ENCODE data around the gene DTNBP1. TPM values are rescaled to one million over a fixed set of nuclear protein-coding genes. Genes with fewer than 3 reads are reported as not detected.
"Not testable (repeated sequence)": the region's sequence is repeated elsewhere in the genome, so short reads cannot be mapped to it uniquely, and the experiment has no call there.

The DTNBP1 gene
- total RNA-seq, 2 donors from 2014 or later, result 15.8 to 22.3 TPM

DNA sequence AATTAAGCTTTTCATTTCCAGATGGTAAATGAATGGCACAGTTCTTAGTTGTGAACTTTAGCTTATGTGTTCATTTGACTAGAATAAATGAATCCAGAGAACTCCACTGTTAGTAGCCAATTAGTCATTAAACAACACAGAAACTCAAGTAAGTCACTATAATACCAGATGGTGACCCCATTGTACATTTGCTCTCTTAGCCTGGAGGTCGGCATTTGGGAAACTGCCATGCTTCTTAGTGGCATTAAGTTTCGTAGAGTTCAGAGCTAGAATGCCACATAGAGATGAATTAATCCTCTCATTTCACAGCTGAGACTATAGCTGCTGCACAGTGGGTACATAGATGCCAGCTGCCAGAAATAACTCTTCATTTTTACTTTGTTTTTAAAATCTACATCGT, 10.8 kb upstream of the DTNBP1 start:
- intact Hi-C loops (cut with DNase I), result no loop called here
- DNase-seq (ENCODE audit: low spot score), result no peak

GRCh38 chr6:15672818-15673217, 10.0 kb upstream of the DTNBP1 start:
- DNase-seq (ENCODE audit: low spot score), result no peak
- intact Hi-C loops (cut with DNase I), result no loop called here

- no peak for DNase-seq (ENCODE audit: low spot score)
- intact Hi-C loops (cut with DNase I), result no loop called here
Observed at GRCh38 chr6:15672291-15672690, 9.5 kb upstream of the DTNBP1 start.

- intact Hi-C loops (cut with DNase I), result no loop called here
- DNase-seq (ENCODE audit: low spot score), result no peak
Observed at GRCh38 chr6:15668918-15669317, 6.1 kb upstream of the DTNBP1 start.

GRCh38 chr6:15666896-15667295, 4.1 kb upstream of the DTNBP1 start:
- intact Hi-C loops (cut with DNase I); DNase-seq (ENCODE audit: low spot score): not testable (repeated sequence)

GRCh38 chr6:15665237-15665636, 2.4 kb upstream of the DTNBP1 start:
- no peak for DNase-seq (ENCODE audit: low spot score)
- intact Hi-C loops (cut with DNase I), result no loop called here

GRCh38 chr6:15663130-15663871, 473 bp upstream of the DTNBP1 start:
- no peak for DNase-seq (ENCODE audit: low spot score)
- intact Hi-C loops (cut with DNase I), result no loop called here

DNA sequence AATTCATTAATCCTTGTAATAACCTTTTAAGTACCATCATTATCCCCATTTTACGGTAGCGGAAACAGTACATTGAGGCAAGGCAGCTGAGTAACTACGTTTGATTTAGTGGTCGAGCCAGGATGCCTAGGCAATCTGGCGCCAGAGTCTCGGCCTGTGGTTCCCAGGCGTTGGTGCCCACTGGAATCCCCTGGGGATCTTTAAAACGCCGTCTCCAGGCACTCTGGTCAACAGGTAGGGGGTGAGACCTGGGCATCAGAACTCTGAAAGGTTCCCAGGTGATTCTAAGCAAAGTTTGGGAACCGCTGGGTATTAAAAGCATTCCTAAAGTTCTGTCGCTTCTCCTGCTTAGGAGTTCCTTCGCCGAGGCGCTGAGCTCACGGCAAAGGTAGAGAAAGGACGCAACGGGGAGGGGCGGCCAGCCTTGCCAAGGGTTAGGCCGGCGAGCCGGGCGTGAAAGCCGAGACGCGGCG, 939 bp downstream of the DTNBP1 start:
- intact Hi-C loops (cut with DNase I), result no loop called here
- DNase-seq (ENCODE audit: low spot score), result no peak

DNA sequence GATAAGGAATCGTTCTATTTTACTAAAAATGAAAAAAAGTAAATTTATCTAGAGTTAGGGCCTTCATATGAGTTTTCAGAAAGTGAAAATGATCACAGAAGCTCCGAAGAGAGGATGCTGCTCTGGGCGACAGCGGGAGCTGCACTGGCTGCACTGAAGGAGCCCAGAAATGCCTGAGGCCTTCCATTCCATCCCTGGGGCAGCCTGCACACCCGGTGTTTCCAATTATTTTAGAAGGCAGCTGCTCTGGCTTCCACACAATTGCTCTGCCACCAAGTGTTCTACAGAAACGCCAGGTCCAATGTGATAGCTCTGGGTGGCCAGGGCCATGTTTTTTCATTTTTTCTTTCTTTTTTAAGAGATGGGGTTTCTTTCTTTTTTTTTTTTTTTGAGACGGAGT, 3.6 kb downstream of the DTNBP1 start:
- intact Hi-C loops (cut with DNase I), result no loop called here
- no peak for DNase-seq (ENCODE audit: low spot score)

GRCh38 chr6:15658181-15658744, 4.6 kb downstream of the DTNBP1 start:
- intact Hi-C loops (cut with DNase I), result no loop called here
- DNase-seq (ENCODE audit: low spot score), result no peak

DNA sequence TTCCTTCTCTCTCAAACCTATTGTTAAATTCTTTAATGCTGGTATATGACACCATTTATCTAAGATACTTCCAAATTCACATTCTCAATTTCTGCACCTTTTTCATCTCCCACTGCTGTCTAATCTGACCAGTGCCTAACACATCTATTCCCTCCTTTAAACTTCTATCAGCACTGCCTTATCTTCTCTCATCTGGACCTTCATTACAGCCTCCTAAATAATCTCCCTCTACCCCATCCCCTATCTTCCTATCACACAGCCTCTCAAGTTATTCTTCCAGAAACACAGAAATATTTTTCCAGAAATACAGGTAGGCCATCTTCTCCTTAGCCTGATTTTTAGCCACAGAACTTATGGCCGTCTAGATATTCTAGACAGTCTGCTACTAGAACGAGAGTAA, 5.5 kb downstream of the DTNBP1 start:
- intact Hi-C loops (cut with DNase I), result no loop called here

DNA sequence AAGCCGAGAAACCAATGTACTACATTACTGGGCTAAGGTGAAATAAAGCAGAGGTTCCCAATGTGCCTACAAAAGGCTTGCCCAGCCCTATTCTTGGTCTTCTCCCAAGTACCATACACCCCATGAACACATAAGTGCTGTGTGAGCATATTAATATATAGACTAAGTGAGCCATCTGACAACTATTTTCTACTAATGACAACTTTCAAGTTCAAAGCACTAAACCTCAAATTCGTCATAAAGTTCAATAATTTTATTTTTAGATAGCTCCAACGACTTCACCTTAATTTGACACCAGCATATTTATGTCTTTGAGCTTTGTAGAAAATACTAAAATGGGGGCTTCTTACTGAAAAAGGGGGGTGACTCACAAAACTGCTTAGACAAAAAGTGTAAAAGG, 6.7 kb downstream of the DTNBP1 start:
- no peak for DNase-seq (ENCODE audit: low spot score)
- intact Hi-C loops (cut with DNase I), result no loop called here

More for the DNA sequence above, 5.5 kb downstream of the DTNBP1 start:
- DNase-seq (ENCODE audit: low spot score), result no peak

GRCh38 chr6:15654250-15654649, 8.6 kb downstream of the DTNBP1 start:
- DNase-seq (ENCODE audit: low spot score), result no peak
- intact Hi-C loops (cut with DNase I), result no loop called here

GRCh38 chr6:15653581-15653980, 9.2 kb downstream of the DTNBP1 start:
- no peak for DNase-seq (ENCODE audit: low spot score)

GRCh38 chr6:15650004-15650559, 12.7 kb downstream of the DTNBP1 start:
- intact Hi-C loops (cut with DNase I); DNase-seq (ENCODE audit: low spot score): not testable (repeated sequence)

More at GRCh38 chr6:15653581-15653980, 9.2 kb downstream of the DTNBP1 start:
- intact Hi-C loops (cut with DNase I), result no loop called here

- intact Hi-C loops (cut with DNase I), result no loop called here
- DNase-seq (ENCODE audit: low spot score), result no peak
Observed at GRCh38 chr6:15644904-15645303, 17.9 kb downstream of the DTNBP1 start.

- DNase-seq (ENCODE audit: low spot score), result no peak
- intact Hi-C loops (cut with DNase I), result no loop called here
Observed at GRCh38 chr6:15643542-15643941, 19.3 kb downstream of the DTNBP1 start.

GRCh38 chr6:15642276-15642675, 20.6 kb downstream of the DTNBP1 start:
- DNase-seq (ENCODE audit: low spot score), result no peak
- intact Hi-C loops (cut with DNase I), result no loop called here

GRCh38 chr6:15638373-15638772, 24.5 kb downstream of the DTNBP1 start:
- DNase-seq (ENCODE audit: low spot score), result no peak
- intact Hi-C loops (cut with DNase I), result no loop called here

DNA sequence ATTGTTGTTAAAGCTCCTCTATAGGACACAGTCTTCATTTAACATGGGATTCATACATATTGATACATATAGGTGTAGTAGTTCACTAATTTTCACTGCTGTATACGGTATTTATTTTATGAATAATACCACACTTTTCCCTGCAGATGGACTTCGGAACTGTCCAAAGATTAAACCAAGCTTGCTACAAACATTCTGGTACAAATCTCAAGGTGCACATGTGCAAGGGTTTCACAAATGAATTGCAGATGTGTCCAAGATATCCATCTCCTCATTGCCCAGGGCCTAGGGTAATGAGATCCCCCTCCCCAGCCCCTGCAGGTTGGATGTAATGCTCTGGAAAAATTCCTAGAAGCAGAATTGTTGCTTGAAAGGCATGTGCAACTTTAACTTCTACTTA, 31.4 kb downstream of the DTNBP1 start:
- intact Hi-C loops (cut with DNase I), result no loop called here

GRCh38 chr6:15630202-15630601, 32.6 kb downstream of the DTNBP1 start:
- DNase-seq (ENCODE audit: low spot score), result no peak
- intact Hi-C loops (cut with DNase I), result no loop called here

More for the DNA sequence above, 31.4 kb downstream of the DTNBP1 start:
- no peak for DNase-seq (ENCODE audit: low spot score)

Data from posterior vena cava (tissue), 2 donors.